ENCODE results near the gene VAPB. TPM values are rescaled to one million over a fixed set of nuclear protein-coding genes. Genes with fewer than 3 reads are reported as not detected.

The VAPB gene
- total RNA-seq, 1 donor from 2014 or later, result 13.0 TPM

DNA sequence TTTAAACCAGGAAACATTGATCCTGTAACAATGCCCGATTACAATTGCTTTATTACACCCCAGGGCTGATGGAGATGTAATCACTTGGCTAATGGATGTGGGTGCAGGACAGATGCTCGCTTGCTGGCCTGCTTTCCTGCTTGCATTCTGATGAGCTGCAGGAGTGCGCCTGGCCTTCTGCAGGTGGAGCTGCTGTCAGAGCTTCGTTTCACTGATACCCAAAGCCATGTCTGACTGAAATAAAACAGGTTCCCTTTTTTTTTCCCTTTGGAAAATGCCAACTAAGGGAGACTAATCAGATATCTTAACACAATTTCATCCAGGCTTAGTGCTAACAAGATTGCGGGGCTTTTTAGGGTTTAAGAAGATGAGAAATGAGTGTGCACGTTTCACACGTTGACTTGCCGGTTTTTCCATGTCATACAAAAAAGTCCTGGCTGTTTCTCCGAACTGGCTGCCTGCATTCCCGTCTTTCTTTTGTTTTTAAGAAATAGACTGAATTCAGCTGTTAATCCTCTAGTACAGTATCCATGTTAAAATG lies 60.7 kb downstream of the VAPB start:
- H3K4me3 ChIP-seq (ENCODE audit: low read depth, low read length), result no peak overlapping the region
- DNase-seq (ENCODE audit: low read depth), result no peak
- TF ChIP-seq, protein P1, sequence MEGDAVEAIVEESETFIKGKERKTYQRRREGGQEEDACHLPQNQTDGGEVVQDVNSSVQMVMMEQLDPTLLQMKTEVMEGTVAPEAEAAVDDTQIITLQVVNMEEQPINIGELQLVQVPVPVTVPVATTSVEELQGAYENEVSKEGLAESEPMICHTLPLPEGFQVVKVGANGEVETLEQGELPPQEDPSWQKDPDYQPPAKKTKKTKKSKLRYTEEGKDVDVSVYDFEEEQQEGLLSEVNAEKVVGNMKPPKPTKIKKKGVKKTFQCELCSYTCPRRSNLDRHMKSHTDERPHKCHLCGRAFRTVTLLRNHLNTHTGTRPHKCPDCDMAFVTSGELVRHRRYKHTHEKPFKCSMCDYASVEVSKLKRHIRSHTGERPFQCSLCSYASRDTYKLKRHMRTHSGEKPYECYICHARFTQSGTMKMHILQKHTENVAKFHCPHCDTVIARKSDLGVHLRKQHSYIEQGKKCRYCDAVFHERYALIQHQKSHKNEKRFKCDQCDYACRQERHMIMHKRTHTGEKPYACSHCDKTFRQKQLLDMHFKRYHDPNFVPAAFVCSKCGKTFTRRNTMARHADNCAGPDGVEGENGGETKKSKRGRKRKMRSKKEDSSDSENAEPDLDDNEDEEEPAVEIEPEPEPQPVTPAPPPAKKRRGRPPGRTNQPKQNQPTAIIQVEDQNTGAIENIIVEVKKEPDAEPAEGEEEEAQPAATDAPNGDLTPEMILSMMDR (conservative IDR thresholded peaks at IDR 0.05; ENCODE audit: low read depth, low read length), result no peak

DNA sequence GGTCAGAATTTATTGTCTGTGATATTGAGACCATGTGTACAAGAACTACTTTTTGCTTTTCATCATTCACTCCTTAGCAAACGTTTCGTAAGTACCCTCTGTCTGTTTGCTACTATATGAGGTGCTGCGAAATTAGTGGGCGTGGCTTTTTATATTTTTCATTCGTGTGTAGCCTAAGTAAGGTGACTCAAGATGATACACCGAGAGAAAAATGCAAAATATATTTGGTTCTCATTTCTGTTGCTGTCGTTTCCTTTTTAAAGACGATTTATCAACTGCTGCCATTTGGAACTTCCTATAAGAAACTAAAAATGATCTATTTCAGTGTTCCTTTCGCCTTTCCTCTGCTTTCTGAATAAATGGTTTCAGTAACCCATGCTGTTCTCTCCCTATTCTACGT lies 61.2 kb downstream of the VAPB start:
- DNase-seq (ENCODE audit: low read depth), result no peak
- TF ChIP-seq, protein P1 (conservative IDR thresholded peaks at IDR 0.05; ENCODE audit: low read depth, low read length), result no peak
- H3K4me3 ChIP-seq (ENCODE audit: low read depth, low read length), result no peak overlapping the region

DNA sequence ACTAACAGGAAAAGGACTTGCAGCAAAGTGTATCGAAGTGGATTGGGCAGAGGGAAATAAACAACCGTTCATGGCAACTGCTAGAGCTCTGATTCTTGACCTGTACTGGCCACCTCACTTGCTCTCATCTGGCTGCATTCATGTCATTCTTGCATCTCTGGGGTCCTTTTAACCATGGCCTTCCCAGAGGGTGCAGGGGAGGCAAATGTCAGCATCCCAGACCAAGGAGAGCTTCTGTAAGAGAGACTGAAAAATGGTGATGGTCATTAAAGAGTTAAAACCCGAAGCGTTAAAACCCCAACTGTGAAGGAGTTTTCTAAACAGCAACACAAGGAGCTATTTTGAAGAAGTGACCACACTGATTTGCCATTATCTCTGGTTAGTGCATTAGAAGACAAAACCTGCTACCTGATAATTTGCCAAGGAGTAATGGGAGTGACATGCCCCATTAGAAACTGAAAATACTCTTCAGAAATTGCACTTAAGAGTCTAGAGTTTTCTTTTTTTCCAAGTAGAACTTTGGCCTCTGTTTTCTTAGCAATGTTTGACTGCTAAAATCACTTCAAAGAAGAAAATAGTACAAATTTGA lies 63.7 kb downstream of the VAPB start:
- TF ChIP-seq, protein P1 (conservative IDR thresholded peaks at IDR 0.05; ENCODE audit: low read depth, low read length), result no peak
- H3K4me3 ChIP-seq (ENCODE audit: low read depth, low read length), result no peak overlapping the region
- DNase-seq (ENCODE audit: low read depth), result no peak

DNA sequence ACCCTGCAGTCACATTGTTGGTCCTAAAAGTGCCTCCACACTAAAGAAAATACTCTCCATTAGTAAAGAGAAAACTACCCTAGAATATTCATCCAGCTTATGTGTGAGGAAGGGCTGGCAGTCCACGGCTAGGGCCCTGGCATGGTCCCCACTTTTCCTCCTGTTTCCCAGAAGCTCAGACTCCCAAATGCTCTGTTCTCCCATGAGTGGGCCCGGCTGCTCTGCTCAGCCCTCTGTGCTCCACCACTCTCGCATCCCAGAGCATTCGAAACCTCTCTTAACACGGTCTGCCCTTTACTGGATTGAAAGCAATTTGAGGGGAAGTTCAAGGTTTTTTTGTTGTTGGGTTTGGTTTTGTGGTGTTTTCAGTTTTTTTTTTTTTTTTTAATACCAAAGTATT lies 64.4 kb downstream of the VAPB start:
- H3K4me3 ChIP-seq (ENCODE audit: low read depth, low read length), result no peak overlapping the region
- TF ChIP-seq, protein P1 (conservative IDR thresholded peaks at IDR 0.05; ENCODE audit: low read depth, low read length), result no peak

DNA sequence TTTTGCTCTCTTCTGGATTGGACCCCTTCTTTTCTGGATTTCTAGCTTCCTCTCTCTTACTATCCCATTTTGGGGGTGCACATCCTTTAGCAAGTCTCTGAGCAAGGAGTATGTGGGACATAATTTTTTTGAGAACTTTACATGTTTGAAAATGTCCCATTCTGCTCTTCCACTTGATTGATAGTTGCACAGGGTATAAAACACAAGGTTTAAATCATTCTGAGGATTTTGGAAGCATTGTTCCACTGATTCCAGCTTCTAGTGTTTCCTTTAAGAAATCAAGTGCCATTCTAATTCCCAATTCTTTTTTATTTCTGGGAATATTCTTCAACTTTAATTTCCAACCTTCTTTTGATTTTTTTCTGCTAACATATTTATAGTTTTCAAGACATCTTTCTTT lies 65.4 kb downstream of the VAPB start:
- TF ChIP-seq, protein P1 (conservative IDR thresholded peaks at IDR 0.05; ENCODE audit: low read depth, low read length), result no peak
- H3K4me3 ChIP-seq (ENCODE audit: low read depth, low read length), result no peak overlapping the region
- DNase-seq (ENCODE audit: low read depth), result no peak

More for the DNA sequence above, 64.4 kb downstream of the VAPB start:
- DNase-seq (ENCODE audit: low read depth), result no peak

DNA sequence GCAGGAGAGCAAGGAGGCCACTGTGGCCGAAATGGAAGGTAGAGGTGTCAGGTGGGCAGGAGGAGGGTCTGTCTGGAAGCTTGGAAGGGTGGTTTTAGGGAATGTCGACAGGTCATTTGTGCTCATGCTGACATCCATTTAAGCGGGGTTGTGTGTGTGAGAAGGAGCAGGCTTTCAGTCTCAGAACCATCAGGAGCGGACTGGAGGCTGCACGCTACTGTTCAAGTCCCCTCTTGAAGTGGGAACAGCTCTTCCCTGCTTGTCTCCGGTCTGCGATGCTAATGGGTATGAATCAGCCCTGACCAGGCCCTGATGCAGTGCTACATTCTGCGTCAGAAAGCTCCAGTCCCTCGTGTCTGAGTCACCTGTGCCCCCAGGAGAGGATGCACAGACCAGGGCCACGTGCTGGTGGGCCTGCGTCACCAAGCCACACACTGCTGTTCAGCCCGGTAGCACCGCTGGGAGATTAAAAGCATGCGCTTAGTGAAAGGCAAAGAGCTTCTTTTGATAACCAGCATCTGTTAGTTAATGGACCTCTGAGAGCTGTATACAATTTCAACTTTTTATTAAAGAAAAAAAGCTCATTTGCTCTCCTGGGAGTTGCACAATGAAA lies 68.2 kb downstream of the VAPB start:
- no peak for DNase-seq (ENCODE audit: low read depth)
- TF ChIP-seq, protein P1 (conservative IDR thresholded peaks at IDR 0.05; ENCODE audit: low read depth, low read length), result no peak
- no peak overlapping the region for H3K4me3 ChIP-seq (ENCODE audit: low read depth, low read length)

Data from epithelial cell of proximal tubule (primary cell).